ENCODE measurements around the gene COL5A1. TPM values are rescaled to one million over a fixed set of nuclear protein-coding genes. Genes with fewer than 3 reads are reported as not detected.

COL5A1 gene
- total RNA-seq, 4 donors from 2014 or later: 7.1 to 69.3 (median 16.1) TPM

DNA sequence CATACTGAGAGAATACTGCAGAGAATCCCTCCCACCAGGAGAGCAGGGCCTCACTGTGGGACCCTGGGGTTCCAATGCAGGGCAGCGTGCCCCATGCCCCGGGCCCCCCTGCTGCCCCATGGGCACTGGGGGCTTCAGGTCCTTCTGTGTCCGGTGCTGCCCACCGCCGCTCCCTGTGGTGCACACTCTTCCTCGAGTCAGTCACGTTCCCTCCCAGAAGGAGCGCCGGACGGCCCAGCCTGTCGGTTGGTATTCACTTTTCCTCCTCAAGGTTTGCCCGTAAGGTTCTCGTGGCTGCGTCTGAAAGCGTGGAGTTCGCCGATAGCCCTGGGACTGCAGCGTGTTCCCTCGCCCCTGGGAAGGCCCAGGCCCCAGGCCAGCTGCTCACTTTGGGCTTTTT, 190.9 kb downstream of the COL5A1 start:
- Histone ChIP-seq H3K9me3 (no peaks in the 10 kb centered on the region), H3K4me1 (no peaks in the 10 kb centered on the region), H3K27me3 (no peaks in the 10 kb centered on the region), H3K27ac (no peak overlapping the region), H3K36me3 (no peaks in the 10 kb centered on the region), H3K4me3 (no peak overlapping the region)
- TF ChIP-seq POLR2AphosphoS5 (IDR thresholded peaks at IDR 0.05) (no peak), POLR2A (IDR thresholded peaks at IDR 0.05) (no peak), EP300 (IDR thresholded peaks at IDR 0.05; ENCODE audit: low read depth) (no peak)
- TF ChIP-seq, protein P1, sequence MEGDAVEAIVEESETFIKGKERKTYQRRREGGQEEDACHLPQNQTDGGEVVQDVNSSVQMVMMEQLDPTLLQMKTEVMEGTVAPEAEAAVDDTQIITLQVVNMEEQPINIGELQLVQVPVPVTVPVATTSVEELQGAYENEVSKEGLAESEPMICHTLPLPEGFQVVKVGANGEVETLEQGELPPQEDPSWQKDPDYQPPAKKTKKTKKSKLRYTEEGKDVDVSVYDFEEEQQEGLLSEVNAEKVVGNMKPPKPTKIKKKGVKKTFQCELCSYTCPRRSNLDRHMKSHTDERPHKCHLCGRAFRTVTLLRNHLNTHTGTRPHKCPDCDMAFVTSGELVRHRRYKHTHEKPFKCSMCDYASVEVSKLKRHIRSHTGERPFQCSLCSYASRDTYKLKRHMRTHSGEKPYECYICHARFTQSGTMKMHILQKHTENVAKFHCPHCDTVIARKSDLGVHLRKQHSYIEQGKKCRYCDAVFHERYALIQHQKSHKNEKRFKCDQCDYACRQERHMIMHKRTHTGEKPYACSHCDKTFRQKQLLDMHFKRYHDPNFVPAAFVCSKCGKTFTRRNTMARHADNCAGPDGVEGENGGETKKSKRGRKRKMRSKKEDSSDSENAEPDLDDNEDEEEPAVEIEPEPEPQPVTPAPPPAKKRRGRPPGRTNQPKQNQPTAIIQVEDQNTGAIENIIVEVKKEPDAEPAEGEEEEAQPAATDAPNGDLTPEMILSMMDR (IDR thresholded peaks at IDR 0.05): no peak
- 93% methylated on average over 19 of the region's 19 CpGs; no CpG with 5 or more reads in 1 of the 2 donors for WGBS, 2 donors (ENCODE audit: low coverage in 1 of 2)
- in situ Hi-C loops (cut with MboI; ENCODE audit: low pct_ligation_motif_present in 1 of 4, low pct_unique_long_range_greater_than_20kb in 1 of 4, low sequenced_read_pairs in 3 of 4) (no loop called here), intact Hi-C loops (cut with DNase I; ENCODE audit: low total_unique reads) (no loop called here)
- no peak for DNase-seq

DNA sequence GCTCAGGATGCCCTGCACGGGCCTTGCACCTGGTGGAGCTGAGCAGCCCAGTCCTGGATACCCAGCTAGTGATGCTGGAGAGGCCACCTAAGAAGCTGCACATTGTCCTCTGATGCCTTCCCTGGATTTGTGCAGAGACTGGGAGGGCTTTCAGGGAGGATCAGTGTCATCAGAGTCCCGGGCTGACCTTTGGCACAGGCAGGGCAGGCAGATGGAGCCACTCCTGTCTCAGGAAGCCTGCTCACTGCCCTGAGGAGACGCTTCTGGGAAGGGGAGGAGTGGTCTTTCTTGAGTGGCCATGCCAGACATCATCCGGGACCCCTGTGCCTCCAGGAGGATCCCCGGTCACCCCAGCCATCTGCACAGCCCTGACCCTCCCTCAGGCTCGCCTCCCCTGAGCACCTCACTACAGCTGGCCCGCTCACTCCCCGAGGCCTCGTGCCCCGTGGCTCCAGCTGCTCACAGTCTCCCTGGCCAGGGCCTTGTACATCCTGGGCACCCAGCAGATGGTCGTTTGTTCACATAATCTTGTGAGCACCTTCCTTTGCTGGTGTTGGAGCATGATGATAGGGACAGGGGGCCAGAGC, 191.8 kb downstream of the COL5A1 start:
- Histone ChIP-seq H3K4me3 (no peak overlapping the region), H3K4me1 (no peaks in the 10 kb centered on the region), H3K36me3 (no peaks in the 10 kb centered on the region), H3K27ac (no peak overlapping the region), H3K9me3 (no peaks in the 10 kb centered on the region), H3K27me3 (no peaks in the 10 kb centered on the region)
- 53% methylated on average over 9 of the region's 11 CpGs; no CpG with 5 or more reads in 1 of the 2 donors for WGBS, 2 donors (ENCODE audit: low coverage in 1 of 2)
- intact Hi-C loops (cut with DNase I; ENCODE audit: low total_unique reads) (no loop called here), in situ Hi-C loops (cut with MboI; ENCODE audit: low pct_ligation_motif_present in 1 of 4, low pct_unique_long_range_greater_than_20kb in 1 of 4, low sequenced_read_pairs in 3 of 4) (no loop called here)
- TF ChIP-seq EP300 (IDR thresholded peaks at IDR 0.05; ENCODE audit: low read depth) (no peak), POLR2AphosphoS5 (IDR thresholded peaks at IDR 0.05) (no peak), POLR2A (IDR thresholded peaks at IDR 0.05) (no peak)
- TF ChIP-seq, protein P1 (IDR thresholded peaks at IDR 0.05): no peak
- DNase-seq: no peak

DNA sequence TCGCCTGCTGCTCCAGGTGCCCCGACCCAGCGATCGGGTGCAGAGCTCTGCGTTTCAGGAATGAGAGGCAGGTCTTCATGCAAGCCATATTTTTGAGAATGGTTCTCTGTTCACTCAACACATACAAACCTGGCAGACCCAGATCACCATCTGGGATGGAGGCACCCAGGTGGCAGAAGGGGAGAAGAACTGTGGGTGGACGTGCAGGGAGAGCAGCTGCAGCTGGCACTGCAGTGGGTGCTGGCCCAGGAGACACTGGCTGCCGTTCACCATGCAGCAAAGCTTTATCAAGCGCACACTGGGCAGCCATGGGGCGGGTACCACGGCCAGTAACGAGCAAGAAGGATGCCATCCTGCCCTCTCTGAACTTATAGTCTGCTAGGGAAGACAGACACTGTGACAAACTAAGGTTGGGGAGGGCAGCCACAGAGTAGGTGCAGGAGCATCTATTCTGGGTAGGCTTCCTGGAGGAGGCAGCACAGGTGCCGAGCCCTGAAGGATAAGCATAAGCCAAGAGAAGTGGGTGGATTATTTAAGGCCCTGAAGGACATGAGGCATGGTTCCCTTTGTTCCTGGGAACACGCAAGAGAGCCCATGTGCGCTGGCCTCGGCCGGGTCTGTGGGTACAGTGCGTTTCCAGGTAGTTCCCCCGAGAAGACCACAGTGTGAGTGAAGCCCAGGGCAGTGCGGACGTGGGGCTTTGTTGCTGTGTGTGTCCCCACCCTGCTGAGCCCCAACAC, 192.8 kb downstream of the COL5A1 start:
- in situ Hi-C loops (cut with MboI; ENCODE audit: low pct_ligation_motif_present in 1 of 4, low pct_unique_long_range_greater_than_20kb in 1 of 4, low sequenced_read_pairs in 3 of 4) (no loop called here), intact Hi-C loops (cut with DNase I; ENCODE audit: low total_unique reads) (no loop called here)
- H3K27ac ChIP-seq: no peak overlapping the region
- no peaks in the 10 kb centered on the region for H3K36me3 ChIP-seq
- WGBS, 2 donors (ENCODE audit: low coverage in 1 of 2): 83% methylated on average over 16 of the region's 20 CpGs; no CpG with 5 or more reads in 1 of the 2 donors
- H3K9me3 ChIP-seq: no peaks in the 10 kb centered on the region
- no peaks in the 10 kb centered on the region for H3K27me3 ChIP-seq
- H3K4me1 ChIP-seq: no peaks in the 10 kb centered on the region
- H3K4me3 ChIP-seq: no peak overlapping the region
- no peak for TF ChIP-seq POLR2A (IDR thresholded peaks at IDR 0.05)
- no peak for TF ChIP-seq EP300 (IDR thresholded peaks at IDR 0.05; ENCODE audit: low read depth)
- no peak for DNase-seq

DNA sequence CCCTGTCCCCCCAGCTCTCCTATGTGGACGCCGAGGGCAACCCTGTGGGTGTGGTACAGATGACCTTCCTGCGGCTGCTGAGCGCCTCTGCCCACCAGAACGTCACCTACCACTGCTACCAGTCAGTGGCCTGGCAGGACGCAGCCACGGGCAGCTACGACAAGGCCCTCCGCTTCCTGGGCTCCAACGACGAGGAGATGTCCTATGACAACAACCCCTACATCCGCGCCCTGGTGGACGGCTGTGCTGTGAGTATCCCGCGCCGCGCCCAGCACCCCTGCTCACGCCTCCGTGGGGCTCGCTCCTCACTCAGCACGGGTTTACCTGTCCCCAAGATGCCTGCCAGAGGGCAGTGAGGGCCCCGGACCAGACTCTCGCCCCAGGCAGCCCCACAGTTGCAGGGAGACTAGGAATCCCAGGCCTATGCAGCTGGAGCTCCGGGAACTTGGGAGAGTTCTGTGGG, 193.4 kb downstream of the COL5A1 start:
- in situ Hi-C loops (cut with MboI; ENCODE audit: low pct_ligation_motif_present in 1 of 4, low pct_unique_long_range_greater_than_20kb in 1 of 4, low sequenced_read_pairs in 3 of 4) (no loop called here), intact Hi-C loops (cut with DNase I; ENCODE audit: low total_unique reads) (no loop called here)
- Histone ChIP-seq H3K27ac (no peak overlapping the region), H3K27me3 (no peaks in the 10 kb centered on the region), H3K4me1 (no peaks in the 10 kb centered on the region), H3K4me3 (no peak overlapping the region), H3K36me3 (no peaks in the 10 kb centered on the region), H3K9me3 (no peaks in the 10 kb centered on the region)
- 87% methylated on average over 25 of the region's 25 CpGs; no CpG with 5 or more reads in 1 of the 2 donors for WGBS, 2 donors (ENCODE audit: low coverage in 1 of 2)
- TF ChIP-seq, protein P1 (IDR thresholded peaks at IDR 0.05): no peak
- TF ChIP-seq POLR2AphosphoS5 (IDR thresholded peaks at IDR 0.05): no peak
- no peak for TF ChIP-seq EP300 (IDR thresholded peaks at IDR 0.05; ENCODE audit: low read depth)
- no peak for TF ChIP-seq POLR2A (IDR thresholded peaks at IDR 0.05)
- DNase-seq: no peak
